SU-DHL-6 (cell line): ENCODE measurements around the gene QKI.

Experiments used
- EZH2phosphoT487 ChIP-seq: fragments of 200-600 bp; sonication (generic), shearing (Covaris generic); conservative IDR thresholded peaks from 2 replicates; pipeline ENCODE4 v1.6.1; 2018; ENCODE audit warnings: mild to moderate bottlenecking, antibody characterized with exemption, low read length, moderate library complexity, mixed read lengths
- TF ChIP-seq, protein P1 (sequence below): fragments of 200-600 bp; sonication (generic); IDR thresholded peaks from one replicate; pipeline ENCODE4 v1.5.1; 2017; ENCODE audit warnings: antibody characterized with exemption, mild to moderate bottlenecking, low read length, moderate library complexity; ENCODE audit not compliant: insufficient read depth, poor library complexity, severe bottlenecking

DNA sequence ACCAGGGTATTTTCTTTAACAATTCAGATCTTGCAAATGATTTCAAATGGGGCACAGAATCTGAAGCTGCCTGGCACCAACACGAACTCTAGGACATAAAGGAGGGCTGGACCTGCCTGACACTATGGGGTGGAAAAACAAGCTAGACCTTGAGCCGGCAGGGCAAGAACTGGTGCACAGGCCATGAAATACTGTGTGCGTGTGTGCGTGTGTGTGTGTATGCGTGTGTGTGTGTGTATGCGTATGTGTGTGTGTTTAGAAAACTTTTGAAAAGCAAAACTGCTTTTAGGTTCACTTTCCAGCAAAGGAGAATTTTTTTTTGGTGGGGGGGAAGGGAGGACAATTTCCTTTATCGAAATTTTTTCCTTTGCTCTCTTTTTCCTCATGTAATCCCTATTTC is 11.9 kb upstream of the QKI start:
- TF ChIP-seq, protein P1, sequence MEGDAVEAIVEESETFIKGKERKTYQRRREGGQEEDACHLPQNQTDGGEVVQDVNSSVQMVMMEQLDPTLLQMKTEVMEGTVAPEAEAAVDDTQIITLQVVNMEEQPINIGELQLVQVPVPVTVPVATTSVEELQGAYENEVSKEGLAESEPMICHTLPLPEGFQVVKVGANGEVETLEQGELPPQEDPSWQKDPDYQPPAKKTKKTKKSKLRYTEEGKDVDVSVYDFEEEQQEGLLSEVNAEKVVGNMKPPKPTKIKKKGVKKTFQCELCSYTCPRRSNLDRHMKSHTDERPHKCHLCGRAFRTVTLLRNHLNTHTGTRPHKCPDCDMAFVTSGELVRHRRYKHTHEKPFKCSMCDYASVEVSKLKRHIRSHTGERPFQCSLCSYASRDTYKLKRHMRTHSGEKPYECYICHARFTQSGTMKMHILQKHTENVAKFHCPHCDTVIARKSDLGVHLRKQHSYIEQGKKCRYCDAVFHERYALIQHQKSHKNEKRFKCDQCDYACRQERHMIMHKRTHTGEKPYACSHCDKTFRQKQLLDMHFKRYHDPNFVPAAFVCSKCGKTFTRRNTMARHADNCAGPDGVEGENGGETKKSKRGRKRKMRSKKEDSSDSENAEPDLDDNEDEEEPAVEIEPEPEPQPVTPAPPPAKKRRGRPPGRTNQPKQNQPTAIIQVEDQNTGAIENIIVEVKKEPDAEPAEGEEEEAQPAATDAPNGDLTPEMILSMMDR = no peak
- no peak for TF ChIP-seq EZH2phosphoT487
